Calu3 (cell line): ENCODE data around the gene TTC16. TPM values are rescaled to one million over a fixed set of nuclear protein-coding genes. Genes with fewer than 3 reads are reported as not detected.

Experiments
- BruUV-seq: library from RNA; stranded (reverse); fragments of 400-500 nt; replicated peaks from 2 replicates; lab custom pipeline; 2021; lab: Mats Ljungman, UMichigan
- CTCF ChIA-PET: fragments of 300-600 bp; sonication (Branson Sonifier 250); formaldehyde crosslinking; loops from one replicate; lab custom pipeline; 2022; ENCODE audit warnings: antibody characterized with exemption; lab: Charles Lee
- DNase-seq: peaks from one replicate; pipeline ENCODE4 v3.0.0; 2022
- H3K27ac Mint-ChIP-seq: one replicate; pipeline ENCODE4 v1.8.0; 2022; ENCODE audit warnings: mixed read lengths; ENCODE audit not compliant: unreplicated experiment
- H3K27me3 Mint-ChIP-seq: one replicate; pipeline ENCODE4 v1.8.0; 2022; ENCODE audit warnings: mixed read lengths; ENCODE audit not compliant: unreplicated experiment
- H3K36me3 Mint-ChIP-seq: one replicate; pipeline ENCODE4 v1.8.0; 2022; ENCODE audit warnings: mild to moderate bottlenecking, moderate library complexity, mixed read lengths; ENCODE audit not compliant: insufficient read depth, unreplicated experiment
- H3K4me1 Mint-ChIP-seq: one replicate; pipeline ENCODE4 v1.8.0; 2022; ENCODE audit warnings: mild to moderate bottlenecking, low read depth, mixed read lengths; ENCODE audit not compliant: unreplicated experiment
- H3K4me3 Mint-ChIP-seq: one replicate; pipeline ENCODE4 v1.8.0; 2022; ENCODE audit warnings: mild to moderate bottlenecking, low read depth, moderate library complexity, mixed read lengths; ENCODE audit not compliant: unreplicated experiment
- H3K9me3 Mint-ChIP-seq: one replicate; pipeline ENCODE4 v1.8.0; 2022; ENCODE audit warnings: low read depth, mixed read lengths; ENCODE audit not compliant: unreplicated experiment
- CTCF ChIP-seq: fragments of 200-600 bp; IDR thresholded peaks from one replicate; pipeline ENCODE4 v1.8.0; 2022; ENCODE audit warnings: antibody characterized with exemption; ENCODE audit not compliant: unreplicated experiment
- intact Hi-C: fragments of 100-400 bp; cut with micrococcal nuclease; formaldehyde crosslinking; loops from one replicate; pipeline ENCODE4 v1.10.0; 2022; ENCODE audit not compliant: unreplicated experiment
- total RNA-seq: library from RNA; stranded (reverse); gene quantifications from 2 replicates; pipeline ENCODE4 v1.2.3, GENCODE V29; 2022

The TTC16 gene
- total RNA-seq, 1 experiment from 2014 or later: not detected

GRCh38 chr9:127761061-127761460, 45.2 kb downstream of the TTC16 start:
- no peaks in the 10 kb centered on the region for H3K36me3 Mint-ChIP-seq
- no peaks in the 10 kb centered on the region for H3K9me3 Mint-ChIP-seq
- no TSS peak for BruUV-seq
- peaks cover 49% of the 10 kb centered on the region for H3K27me3 Mint-ChIP-seq
- no peak for DNase-seq
- no peak overlapping the region for H3K4me3 Mint-ChIP-seq
- H3K27ac Mint-ChIP-seq: no peak overlapping the region
- CTCF ChIA-PET: no interaction called here
- no peak for TF ChIP-seq CTCF
- intact Hi-C loops: no loop called here
- no peaks in the 10 kb centered on the region for H3K4me1 Mint-ChIP-seq

- H3K27me3 Mint-ChIP-seq: peaks cover 54% of the 10 kb centered on the region
- TF ChIP-seq CTCF: no peak
- no TSS peak for BruUV-seq
Observed at GRCh38 chr9:127761491-127761956, 45.6 kb downstream of the TTC16 start.

GRCh38 chr9:127762111-127762676, 46.3 kb downstream of the TTC16 start:
- peaks cover 2% of the 10 kb centered on the region for H3K36me3 Mint-ChIP-seq
- no peak for TF ChIP-seq CTCF
- no peaks in the 10 kb centered on the region for H3K9me3 Mint-ChIP-seq
- CTCF ChIA-PET: no interaction called here
- no peaks in the 10 kb centered on the region for H3K4me1 Mint-ChIP-seq
- H3K27ac Mint-ChIP-seq: no peak overlapping the region
- H3K27me3 Mint-ChIP-seq: peaks cover 60% of the 10 kb centered on the region
- H3K4me3 Mint-ChIP-seq: no peak overlapping the region
- DNase-seq: no peak
- BruUV-seq: no TSS peak
- intact Hi-C loops: no loop called here

More at GRCh38 chr9:127761491-127761956, 45.6 kb downstream of the TTC16 start:
- Mint-ChIP-seq H3K4me1 (no peaks in the 10 kb centered on the region), H3K27ac (no peak overlapping the region), H3K4me3 (no peak overlapping the region), H3K36me3 (no peaks in the 10 kb centered on the region), H3K9me3 (no peaks in the 10 kb centered on the region)
- intact Hi-C loops: no loop called here
- DNase-seq: no peak
- CTCF ChIA-PET: no interaction called here

GRCh38 chr9:127763918-127764384, 48.1 kb downstream of the TTC16 start:
- CTCF ChIA-PET: interaction anchor here (0.6 to 1.5 kb wide), 2 partner anchors 106 to 228 kb away, joined by 3 to 6 read pairs; no protein-coding TSS in a partner anchor
- Mint-ChIP-seq H3K27ac (no peak overlapping the region), H3K36me3 (peaks cover 5% of the 10 kb centered on the region), H3K9me3 (no peaks in the 10 kb centered on the region), H3K4me1 (no peaks in the 10 kb centered on the region), H3K4me3 (no peak overlapping the region), H3K27me3 (peaks cover 74% of the 10 kb centered on the region)
- DNase-seq: peak; percentile 35
- intact Hi-C loops: no loop called here
- no peak for TF ChIP-seq CTCF
- BruUV-seq: no TSS peak
